Peyer's patch (tissue), 4 donors: Measurements from ENCODE around the gene TOR1AIP1.

Experiments
- POLR2A ChIP-seq, 2 donors: fragments of 450-650 bp; IDR thresholded peaks; one replicate each; pipeline ENCODE4 v1.5.1; 2017; ENCODE audit warnings: antibody characterized with exemption in 2 of 2, mild to moderate bottlenecking in 2 of 2, moderate library complexity in 2 of 2
- TF ChIP-seq, protein P1 (sequence below), 6 experiments: fragments of 450-650 bp in 4 of 6; fragments of 200-600 bp in 2 of 6; sonication (generic) in 1 of 6; IDR thresholded peaks; one replicate each; pipeline ENCODE4 v1.5.1; 2017 to 2019; ENCODE audit warnings: antibody characterized with exemption in 6 of 6, mild to moderate bottlenecking in 3 of 6, moderate library complexity in 1 of 6

DNA sequence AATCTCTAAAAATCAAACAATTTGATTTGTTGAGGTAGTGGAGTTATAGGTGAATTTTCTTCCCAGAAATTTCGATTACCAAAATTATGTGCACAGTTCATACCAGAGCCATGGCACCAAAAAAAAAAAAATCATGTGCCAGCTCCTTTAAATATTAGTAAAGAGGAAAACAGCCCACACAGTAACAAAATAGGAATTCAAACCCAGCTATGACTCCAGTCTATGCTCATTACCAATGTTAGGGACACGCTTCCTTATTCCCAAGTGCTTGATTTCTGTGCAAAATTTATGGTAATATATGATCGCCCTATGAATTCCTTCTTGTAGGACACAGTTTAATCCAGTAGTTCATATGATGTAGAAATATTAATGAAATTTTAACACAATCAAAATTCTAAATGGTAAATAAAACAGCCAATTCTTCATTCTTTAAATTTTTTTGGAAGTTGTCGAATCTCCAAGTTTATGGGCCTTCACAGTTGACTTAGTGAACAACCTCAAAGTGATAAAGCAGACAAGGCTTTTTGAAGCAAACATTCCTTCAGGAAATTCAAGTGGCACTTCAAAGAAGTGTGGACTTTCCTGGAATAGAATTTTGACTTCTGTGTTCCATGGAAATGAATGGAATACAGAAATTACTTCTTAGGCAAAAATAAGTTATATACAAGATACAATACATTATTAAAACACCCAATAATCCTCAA, 6.3 kb upstream of the TOR1AIP1 start:
- TF ChIP-seq, protein P1, sequence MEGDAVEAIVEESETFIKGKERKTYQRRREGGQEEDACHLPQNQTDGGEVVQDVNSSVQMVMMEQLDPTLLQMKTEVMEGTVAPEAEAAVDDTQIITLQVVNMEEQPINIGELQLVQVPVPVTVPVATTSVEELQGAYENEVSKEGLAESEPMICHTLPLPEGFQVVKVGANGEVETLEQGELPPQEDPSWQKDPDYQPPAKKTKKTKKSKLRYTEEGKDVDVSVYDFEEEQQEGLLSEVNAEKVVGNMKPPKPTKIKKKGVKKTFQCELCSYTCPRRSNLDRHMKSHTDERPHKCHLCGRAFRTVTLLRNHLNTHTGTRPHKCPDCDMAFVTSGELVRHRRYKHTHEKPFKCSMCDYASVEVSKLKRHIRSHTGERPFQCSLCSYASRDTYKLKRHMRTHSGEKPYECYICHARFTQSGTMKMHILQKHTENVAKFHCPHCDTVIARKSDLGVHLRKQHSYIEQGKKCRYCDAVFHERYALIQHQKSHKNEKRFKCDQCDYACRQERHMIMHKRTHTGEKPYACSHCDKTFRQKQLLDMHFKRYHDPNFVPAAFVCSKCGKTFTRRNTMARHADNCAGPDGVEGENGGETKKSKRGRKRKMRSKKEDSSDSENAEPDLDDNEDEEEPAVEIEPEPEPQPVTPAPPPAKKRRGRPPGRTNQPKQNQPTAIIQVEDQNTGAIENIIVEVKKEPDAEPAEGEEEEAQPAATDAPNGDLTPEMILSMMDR (IDR thresholded peaks at IDR 0.05): no peak
- TF ChIP-seq POLR2A (IDR thresholded peaks at IDR 0.05): no peak
